COLO668 (cell line): Measurements from ENCODE around the gene MDC1.
"Not testable (repeated sequence)": the region's sequence is repeated elsewhere in the genome, so short reads cannot be mapped to it uniquely, and the experiment has no call there.

ENCODE experiments used
- DNase-seq: peaks from one replicate; lab custom pipeline; 2025; ENCODE audit not compliant: unreplicated experiment; lab: John Stamatoyannopoulos, UW

MDC1 gene

DNA sequence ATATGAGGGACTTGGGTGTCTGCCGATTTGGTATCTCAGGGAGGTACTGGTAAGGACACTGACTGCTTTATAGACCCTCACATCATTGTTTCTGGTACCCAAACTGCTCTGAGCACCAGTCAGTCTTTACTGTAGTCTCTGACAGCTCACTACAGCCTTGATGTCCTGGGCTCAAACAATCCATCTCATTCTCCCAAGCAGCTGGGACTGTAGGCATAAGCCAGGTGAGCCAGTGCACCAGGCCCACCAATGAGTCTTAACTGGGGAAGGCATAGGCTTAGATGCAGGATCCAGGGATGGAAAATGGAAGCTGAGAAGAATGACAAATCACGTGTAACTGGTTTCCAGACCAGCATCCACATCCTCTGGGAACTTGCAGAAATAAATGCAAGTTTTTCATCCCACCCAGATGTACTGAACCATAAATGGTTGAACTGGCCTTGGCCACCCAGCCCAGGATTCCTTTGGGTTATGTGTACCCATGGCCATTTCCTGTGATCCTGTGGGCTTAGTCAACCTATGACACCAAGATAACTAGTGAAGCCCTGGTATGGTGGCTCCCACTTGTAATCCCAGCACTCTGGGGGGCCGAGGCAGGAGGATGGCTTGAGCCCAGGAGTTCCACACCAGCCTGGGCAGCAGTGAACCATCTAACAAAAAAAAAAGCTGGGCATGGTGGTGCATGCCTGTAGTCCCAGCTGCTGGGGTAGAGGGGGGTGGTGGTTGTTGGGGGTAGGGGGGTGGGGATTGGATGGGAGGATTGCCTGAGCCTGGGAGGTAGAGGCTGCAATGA is 8.8 kb upstream of the MDC1 start:
- no peak for DNase-seq

DNA sequence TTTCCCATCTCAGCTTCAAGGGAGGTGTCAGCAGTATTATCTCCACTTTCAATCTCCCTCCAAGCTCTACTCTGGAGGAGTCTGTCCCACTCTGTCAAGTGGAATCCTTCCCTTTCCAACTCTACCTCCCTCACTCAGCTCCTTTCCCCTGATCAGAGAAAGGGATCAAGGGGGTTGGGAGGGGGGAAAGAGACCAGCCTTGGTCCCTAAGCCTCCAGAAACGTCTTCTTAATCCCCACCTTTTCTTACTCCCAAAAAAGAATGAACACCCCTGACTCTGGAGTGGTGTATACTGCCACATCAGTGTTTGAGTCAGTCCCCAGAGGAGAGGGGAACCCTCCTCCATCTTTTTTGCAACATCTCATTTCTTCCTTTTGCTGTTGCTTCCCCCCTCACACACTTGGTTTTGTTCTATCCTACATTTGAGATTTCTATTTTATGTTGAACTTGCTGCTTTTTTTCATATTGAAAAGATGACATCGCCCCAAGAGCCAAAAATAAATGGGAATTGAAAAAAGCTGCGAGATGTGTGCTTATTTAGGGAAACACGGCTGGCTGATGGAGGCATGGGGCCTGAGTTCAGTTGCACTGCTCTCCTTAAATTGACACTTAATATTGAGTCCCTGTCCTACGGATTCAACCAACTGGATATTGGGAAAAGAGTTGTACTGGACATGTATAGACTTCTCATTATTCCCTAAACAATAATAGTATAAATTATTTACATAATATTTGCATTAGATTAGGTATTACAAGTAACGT is 8.0 kb upstream of the MDC1 start:
- no peak for DNase-seq

GRCh38 chr6:30723843-30724741 is 7.0 kb upstream of the MDC1 start:
- DNase-seq: not testable (repeated sequence)

DNA sequence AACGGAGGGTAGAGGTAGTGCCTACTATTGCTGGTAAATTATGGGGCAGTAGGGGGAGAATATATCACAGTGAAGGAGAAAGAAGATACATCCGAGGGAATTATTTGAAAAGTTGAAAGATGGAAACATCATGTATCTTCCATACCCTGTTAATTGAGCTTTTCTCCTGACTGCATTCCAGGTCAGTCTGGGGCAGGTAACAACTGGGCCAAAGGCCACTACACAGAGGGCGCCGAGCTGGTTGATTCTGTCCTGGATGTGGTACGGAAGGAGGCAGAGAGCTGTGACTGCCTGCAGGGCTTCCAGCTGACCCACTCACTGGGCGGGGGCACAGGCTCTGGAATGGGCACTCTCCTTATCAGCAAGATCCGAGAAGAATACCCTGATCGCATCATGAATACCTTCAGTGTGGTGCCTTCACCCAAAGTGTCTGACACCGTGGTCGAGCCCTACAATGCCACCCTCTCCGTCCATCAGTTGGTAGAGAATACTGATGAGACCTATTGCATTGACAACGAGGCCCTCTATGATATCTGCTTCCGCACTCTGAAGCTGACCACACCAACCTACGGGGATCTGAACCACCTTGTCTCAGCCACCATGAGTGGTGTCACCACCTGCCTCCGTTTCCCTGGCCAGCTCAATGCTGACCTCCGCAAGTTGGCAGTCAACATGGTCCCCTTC is 6.2 kb upstream of the MDC1 start:
- not testable (repeated sequence) for DNase-seq

- DNase-seq: peak; percentile 60
Measured at GRCh38 chr6:30722280-30723112, 5.4 kb upstream of the MDC1 start.

GRCh38 chr6:30722025-30722279 is 4.9 kb upstream of the MDC1 start:
- not testable (repeated sequence) for DNase-seq

GRCh38 chr6:30721198-30722024 is 4.3 kb upstream of the MDC1 start:
- peak; percentile 91 for DNase-seq

DNA sequence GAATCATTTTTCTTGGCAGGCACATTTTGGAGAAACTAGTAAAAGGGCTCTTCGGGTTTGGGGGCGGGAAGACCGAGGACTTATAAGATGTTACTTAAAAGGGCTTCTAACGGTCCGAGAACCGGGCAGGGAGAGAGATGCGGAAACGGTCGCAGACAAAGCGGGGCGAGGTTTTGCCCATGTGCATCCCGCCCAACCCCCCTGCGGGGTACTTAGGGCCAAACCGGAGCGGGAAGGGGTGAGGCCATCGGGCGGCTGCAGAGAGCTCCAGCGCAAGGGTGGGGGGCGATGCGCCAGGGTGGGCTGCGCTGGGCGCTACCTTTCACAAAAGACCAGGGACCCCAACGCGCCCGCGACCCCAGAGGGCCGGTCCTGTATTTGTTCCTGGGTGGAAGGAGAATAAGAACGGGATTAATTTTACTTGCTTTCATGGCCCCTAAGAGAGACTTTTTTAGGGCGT is 3.7 kb upstream of the MDC1 start:
- DNase-seq: peak; percentile 77

- DNase-seq: peak; percentile 94
Measured at GRCh38 chr6:30719791-30720737, 3.0 kb upstream of the MDC1 start, which contains the start of gene TUBB. TUBB (plus strand) TSS chr6:30720352; CDS start chr6:30720507, 155 bp downstream.

- DNase-seq: peak; percentile 8
Measured at GRCh38 chr6:30719356-30719755, 2.3 kb upstream of the MDC1 start.

- not testable (repeated sequence) for DNase-seq
Measured at GRCh38 chr6:30717845-30718720, 1.0 kb upstream of the MDC1 start.

GRCh38 chr6:30716879-30717128 is 277 bp downstream of the MDC1 start:
- DNase-seq: no peak

GRCh38 chr6:30714263-30714662 is 2.8 kb downstream of the MDC1 start:
- no peak for DNase-seq

DNA sequence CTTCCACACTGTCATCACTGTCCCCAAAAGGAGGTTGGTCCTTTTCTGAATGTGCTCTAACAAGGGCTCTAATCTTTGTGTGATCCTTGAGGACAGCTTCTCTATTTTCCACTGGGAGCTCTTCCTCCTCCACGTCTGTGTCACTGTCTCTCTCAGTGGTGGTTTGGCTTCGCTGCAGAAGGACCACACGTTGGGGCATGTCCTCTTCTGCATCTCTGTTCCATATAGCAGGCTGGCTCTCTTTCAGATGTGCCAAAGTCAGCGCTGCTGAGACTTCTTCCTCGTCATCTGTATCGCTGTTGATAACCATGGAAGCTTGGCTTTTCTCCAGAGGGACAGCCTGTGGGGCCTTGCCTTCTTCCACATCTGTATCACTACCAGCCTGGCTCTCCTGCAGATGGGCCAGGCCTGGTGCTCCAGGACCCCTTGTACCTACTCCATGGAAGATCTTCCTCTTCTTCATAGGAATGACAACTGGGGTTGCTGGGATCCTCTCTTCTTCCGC is 4.6 kb downstream of the MDC1 start:
- no peak for DNase-seq

DNA sequence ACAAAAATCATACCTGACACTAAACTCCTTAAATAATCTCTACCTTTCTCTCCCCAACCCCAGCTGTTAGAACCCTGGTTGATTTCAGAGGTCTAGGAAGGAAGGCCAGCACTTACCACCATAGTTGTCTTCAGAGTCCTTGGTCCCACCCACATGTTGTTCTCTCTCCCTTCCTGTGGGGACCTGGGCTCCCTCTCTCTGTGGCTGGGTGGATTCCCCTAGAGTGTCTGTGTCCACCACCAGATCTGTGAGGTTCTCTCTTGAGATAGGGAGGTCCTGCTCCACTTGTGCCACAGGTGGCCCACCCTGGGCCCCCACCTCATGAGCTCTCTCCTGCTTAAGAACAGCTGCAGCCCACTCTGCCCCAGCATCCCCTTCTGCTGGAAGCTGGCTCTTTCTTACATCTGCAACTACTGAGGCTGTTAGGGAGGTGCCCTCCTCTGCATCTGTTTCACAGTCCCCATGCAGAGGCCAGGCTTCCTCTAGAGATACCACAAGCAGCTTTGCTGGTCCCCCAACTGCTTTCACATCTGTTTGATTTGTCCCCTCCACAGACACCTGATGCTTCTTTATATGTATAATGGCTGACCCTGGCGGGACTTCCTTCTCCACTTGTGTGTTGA is 5.2 kb downstream of the MDC1 start:
- DNase-seq: peak; percentile 8

DNA sequence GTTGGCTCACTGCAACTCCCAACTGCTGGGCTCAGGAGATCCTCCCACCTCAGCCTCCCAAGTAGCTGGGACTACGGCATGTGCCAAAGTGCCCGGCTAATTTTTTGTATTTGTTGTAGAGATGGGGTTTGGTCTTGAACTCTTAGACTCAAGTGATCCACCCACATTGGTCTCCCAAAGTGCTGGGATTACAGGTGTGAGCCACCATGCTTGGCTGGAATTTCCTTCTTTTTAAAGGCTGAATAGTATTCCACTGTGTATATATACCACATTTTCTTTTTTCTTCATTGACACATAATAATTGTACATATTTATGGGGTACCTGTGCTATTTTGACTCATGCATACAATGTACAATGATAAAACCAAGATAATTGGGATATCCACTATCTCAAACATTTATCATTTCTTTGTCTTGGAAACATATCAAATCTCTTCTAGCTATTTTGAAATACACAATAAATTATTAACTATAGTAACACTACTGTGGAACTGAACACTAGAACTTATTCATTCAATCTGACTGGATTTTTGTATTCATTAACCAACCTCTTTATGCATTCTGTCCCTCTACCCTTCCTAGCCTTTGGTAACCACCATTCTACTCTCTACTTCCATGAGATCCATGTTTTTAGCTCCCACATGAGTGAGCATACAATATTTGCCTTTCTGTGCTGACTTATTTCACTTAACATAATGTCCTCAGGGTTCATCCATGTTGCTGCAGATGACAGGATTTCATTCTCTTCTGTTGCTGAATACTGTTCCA is 7.8 kb downstream of the MDC1 start:
- DNase-seq: no peak
